Muscle layer of colon (tissue), 2 donors: ENCODE results near the gene KLHDC8B.

Experiments
- H3K27ac ChIP-seq: one replicate; pipeline ENCODE4 v1.7.0; 2013; ENCODE audit warnings: low read depth, mild to moderate bottlenecking, low read length, moderate library complexity
- H3K27me3 ChIP-seq, 2 donors: one replicate each; pipeline ENCODE4 v1.7.0; 2013; ENCODE audit warnings: low read length in 2 of 2, mild to moderate bottlenecking in 2 of 2; ENCODE audit not compliant: insufficient read depth in 2 of 2, control insufficient read depth in 1 of 2
- H3K36me3 ChIP-seq: one replicate; pipeline ENCODE4 v1.7.0; 2013; ENCODE audit warnings: mild to moderate bottlenecking, low read length; ENCODE audit not compliant: insufficient read depth
- H3K4me1 ChIP-seq: one replicate; pipeline ENCODE4 v1.7.0; 2013; ENCODE audit warnings: mild to moderate bottlenecking, low read length; ENCODE audit not compliant: insufficient read depth
- H3K4me3 ChIP-seq, 2 donors: one replicate each; pipeline ENCODE4 v1.7.0; 2013; ENCODE audit warnings: low read length in 2 of 2, low read depth in 1 of 2, mild to moderate bottlenecking in 1 of 2, moderate library complexity in 1 of 2
- H3K9ac ChIP-seq: one replicate; pipeline ENCODE4 v1.7.0; 2013; ENCODE audit warnings: low read length
- H3K9me3 ChIP-seq: one replicate; pipeline ENCODE4 v1.7.0; 2013; ENCODE audit warnings: mild to moderate bottlenecking, low read length
- donor health status: abdominal sarcoma.
- donor health status: Adenocarcinoma of cecum.

The KLHDC8B gene

DNA sequence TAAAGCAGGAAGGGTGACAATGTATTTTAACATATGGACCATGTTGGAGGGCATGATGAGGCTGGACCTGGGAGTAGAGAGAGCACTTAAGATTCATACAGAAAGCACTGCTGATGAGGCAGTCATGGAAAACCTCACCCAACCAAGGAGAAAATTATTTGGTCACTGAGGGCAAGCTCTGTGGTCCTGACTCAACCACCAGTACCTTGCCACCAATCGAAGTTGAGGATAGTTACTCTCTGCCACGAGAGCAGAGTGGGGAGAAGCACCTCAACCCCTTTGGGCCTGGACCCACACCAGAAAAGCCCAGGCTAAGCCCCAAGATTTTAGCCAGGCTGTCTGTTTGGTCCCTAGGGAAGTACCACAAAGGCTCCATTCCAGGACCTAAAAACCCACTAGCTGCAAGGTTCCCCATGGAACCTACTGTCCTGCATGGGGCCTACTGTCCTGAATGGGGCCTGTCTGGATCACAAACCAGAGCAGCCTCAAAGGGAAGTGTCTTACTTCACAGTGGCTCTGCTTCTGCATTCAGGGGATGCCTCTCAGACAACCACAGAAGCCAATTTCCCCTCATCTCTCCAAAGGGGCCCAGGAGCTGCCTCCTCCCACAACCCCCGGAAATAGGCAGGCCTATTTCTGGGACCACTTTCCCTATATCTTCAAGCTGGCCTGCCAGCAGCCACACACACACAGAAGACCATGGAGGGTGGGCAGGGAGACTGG lies 9.4 kb upstream of the KLHDC8B start:
- Histone ChIP-seq H3K27me3 (no peaks in the 10 kb centered on the region), H3K36me3 (peaks cover 14% of the 10 kb centered on the region), H3K27ac (no peak overlapping the region), H3K4me1 (peaks cover 18% of the 10 kb centered on the region), H3K9me3 (no peaks in the 10 kb centered on the region), H3K9ac (no peak overlapping the region), H3K4me3 (no peak overlapping the region)

DNA sequence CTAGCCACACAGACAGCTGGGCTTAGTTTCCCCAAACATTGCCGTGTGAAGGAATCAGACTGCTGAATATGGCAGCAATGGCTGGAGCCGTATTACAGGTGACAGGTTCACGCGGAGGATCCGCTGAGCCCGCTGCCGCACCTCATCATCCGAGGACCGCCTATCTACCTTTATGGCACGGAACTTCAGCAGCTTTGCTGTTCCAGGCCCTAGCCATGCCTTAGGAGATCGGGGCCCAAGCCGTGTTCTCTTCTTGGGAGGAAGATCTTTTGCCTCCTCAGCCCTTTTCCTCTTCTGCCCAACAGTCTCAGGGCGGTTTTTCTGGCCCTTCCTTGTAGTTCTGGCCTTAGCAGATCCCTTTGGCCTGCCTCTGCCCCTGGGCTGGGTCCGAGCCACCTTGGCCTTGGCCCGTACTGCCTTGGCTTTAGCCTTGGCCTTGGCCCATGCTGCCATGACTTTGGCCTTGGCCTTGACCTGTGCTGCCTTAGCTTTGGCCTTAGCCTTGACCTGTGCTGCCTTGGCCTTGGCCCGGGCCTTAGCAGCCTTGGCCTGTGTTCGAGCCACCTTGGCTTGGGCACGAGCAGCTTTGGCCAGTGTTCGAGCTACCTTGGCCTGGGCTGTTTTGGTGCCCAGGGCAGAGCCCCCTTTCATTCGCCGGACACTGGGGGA lies 8.5 kb upstream of the KLHDC8B start:
- peaks cover 20% of the 10 kb centered on the region for H3K4me1 ChIP-seq
- H3K4me3 ChIP-seq = no peak overlapping the region
- H3K9me3 ChIP-seq = no peaks in the 10 kb centered on the region
- H3K36me3 ChIP-seq = peaks cover 14% of the 10 kb centered on the region
- no peak overlapping the region for H3K27ac ChIP-seq
- H3K27me3 ChIP-seq = no peaks in the 10 kb centered on the region
- H3K9ac ChIP-seq = no peak overlapping the region

DNA sequence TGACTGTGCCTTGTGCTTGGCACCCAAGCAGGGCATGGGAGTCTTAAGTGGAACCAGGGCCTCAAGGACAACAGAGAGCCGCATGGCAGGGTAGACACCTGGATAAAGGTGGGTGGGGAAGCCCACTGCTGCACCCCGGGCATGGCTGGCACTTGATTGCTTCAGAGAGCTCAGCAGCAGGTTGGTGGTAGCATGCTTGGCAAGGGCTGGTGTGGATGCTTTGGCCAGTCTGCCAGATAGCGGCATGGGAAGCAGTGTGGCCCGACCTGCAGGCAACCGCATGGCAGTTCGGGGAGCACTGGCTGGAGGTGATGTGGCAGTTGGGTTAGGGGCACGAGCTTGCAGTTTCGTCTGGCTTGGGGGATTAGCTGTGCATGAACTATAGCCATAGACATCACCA lies 7.8 kb upstream of the KLHDC8B start:
- no peak overlapping the region for H3K4me3 ChIP-seq
- no peaks in the 10 kb centered on the region for H3K27me3 ChIP-seq
- H3K4me1 ChIP-seq = peaks cover 20% of the 10 kb centered on the region
- H3K9ac ChIP-seq = no peak overlapping the region
- no peak overlapping the region for H3K27ac ChIP-seq
- H3K36me3 ChIP-seq = peaks cover 14% of the 10 kb centered on the region
- no peaks in the 10 kb centered on the region for H3K9me3 ChIP-seq

DNA sequence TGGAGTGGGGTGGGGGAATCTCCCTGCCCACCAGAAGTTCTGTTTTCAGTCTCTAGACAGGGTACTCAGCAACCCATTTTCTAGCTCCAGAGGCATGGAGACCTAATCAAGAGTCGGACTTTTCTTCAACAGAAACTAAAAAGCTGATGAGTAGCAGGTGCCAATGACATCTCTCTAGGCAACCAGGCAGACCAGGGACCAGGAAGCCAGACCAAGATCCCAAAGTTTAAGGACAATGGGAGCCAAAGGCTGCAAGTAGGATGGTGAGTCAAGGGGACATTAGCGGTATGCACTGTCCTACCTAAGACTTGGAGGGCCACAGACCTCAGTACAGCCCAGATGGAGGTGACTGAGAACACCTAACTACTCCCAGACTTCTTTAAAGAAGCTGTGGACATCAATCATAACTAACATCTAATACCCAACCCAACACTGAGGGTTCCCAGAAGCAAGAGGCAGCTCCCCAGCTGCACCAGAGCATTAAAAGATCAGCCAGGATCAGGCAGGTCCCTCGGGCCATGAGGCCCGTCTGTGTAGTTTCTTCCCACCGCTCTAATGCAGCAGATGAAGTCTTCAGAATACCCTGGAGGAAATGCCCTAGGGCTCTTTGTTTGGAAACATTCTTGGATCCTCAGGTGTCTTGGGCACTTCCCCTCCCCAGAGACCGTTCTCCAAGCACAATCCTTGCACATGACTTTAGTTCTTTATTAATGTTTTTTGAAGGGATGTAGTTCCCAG lies 6.2 kb upstream of the KLHDC8B start:
- Histone ChIP-seq H3K9me3 (no peaks in the 10 kb centered on the region), H3K9ac (peak overlapping the region; percentile 80), H3K27ac (peak overlapping the region; percentile 57), H3K4me1 (peaks cover 20% of the 10 kb centered on the region), H3K4me3 (peak overlapping the region; percentile 78 to 92), H3K27me3 (no peaks in the 10 kb centered on the region), H3K36me3 (peaks cover 14% of the 10 kb centered on the region)

DNA sequence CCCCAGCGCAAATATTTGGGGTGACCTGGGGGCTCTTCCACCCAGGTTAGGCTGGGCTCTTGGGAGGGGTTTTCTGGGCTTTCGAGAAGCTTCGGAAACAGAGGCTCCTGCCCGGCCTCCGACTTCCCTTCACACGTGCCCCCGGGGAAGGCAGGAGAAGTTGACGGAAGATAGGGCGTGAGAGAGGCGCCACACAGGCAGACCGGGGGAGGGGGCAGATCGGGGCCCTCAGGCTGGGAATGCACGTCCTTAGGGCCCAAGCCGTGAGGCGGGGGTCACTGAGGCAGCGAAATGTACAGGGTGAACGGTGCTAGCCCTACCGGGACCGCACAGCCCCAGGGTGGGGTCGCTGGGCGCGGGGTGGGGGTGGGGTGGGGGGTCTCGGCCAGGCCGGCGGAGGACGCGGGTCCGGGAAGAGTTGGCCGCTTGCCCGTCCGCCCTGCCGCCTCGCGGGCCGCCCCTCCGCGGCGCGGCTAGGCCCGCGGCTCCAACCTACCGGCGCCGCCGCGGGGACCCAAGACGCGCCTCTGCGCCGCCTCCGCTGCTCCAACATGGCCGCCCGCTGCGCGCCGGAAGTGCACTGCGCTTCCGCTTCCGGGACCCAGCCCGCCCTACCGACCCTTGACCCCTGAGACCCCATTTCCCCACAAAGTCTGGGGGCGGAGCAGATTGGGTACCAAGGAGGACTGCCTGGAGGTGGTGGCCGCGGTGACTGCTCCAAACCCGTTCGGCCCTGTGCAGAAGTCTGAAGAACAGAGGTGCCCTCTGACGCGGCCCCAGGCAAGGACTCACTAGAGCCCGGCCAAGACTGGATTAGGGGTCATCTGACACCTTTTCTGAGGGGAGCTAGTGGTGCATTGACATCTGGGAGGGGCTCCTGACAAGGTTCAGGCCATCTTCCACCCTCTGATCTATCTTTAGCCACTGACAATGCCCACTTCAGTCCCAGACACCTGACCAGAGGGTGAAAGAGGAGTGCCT lies 5.3 kb upstream of the KLHDC8B start, which contains the start of gene CCDC71:
TSS of gene CCDC71 (minus strand) at position 561 of the 981 bp plus-strand sequence. CDS start 2,123 bp downstream, outside the sequence.
- Histone ChIP-seq H3K9ac (peak within 1 kb of the TSS; percentile 80), H3K4me3 (peak within 1 kb of the TSS; percentile 78 to 92), H3K27me3 (no peaks in the 10 kb centered on the region), H3K36me3 (peaks cover 14% of the 10 kb centered on the region), H3K9me3 (no peaks in the 10 kb centered on the region), H3K27ac (peak within 1 kb of the TSS; percentile 89), H3K4me1 (peaks cover 27% of the 10 kb centered on the region)

DNA sequence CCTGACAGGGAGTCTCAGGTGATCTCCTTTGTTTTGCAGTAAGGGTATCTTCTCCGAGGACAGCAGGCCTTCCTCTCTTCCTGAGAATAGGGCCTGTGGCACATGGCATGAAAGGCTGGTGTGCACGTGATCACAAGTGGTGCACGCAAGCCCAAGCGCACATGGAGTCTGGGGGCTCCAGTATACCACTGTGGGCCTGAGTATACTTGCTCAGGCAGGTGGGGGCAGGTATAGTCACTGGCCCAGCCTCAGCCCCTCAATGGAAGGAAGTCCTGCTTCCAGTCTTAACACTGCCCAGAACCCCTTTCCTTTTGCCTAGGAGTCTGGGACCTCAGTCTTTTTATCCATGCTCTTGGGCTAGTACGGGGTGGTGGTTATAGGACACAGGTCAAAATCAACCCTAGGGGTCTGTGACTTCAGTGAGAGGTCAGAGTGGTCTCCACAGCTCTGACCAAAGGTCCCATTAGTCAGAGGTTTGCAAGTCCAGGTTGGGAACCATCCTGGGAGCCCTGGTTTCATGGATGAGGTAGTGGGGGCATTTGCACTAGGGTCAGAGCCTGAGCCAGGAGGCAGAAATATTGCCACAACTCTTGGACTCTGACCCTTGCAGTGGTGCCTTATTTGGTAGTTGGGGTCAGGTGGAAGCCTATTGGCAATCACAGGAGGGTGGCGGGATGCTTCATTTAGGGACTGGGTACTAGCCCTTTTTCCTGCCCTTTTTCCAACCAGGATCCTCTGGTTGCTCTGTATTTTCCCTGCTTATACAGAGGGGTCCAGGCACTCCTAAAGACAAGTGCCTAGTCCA lies 4.4 kb upstream of the KLHDC8B start:
- peaks cover 27% of the 10 kb centered on the region for H3K4me1 ChIP-seq
- peaks cover 14% of the 10 kb centered on the region for H3K36me3 ChIP-seq
- peak overlapping the region; percentile 89 for H3K27ac ChIP-seq

DNA sequence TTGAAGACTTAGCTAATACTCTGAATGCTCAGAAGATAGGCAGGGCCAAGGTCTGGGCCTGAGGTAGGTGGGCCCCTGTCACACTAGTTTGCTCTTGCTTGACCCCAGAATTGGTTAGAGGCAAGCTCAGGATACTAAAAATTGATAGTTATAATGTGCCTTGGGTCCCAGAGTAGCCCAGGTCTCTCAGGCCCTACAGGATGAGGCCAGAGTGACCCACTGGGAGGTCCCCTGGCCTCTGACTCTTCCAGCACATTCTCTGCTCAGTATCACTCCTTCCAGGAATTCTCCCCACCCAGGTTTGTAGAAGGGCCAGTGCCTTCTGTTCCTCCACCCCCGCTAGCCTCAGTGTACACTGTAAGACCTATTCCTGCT lies 667 bp upstream of the KLHDC8B start:
- peak overlapping the region in 1 of 2 donors; percentile 84 for H3K4me3 ChIP-seq
- H3K27ac ChIP-seq = peak overlapping the region; percentile 84
- peaks cover 16% of the 10 kb centered on the region for H3K36me3 ChIP-seq
- H3K9me3 ChIP-seq = no peaks in the 10 kb centered on the region
- H3K9ac ChIP-seq = peak overlapping the region; percentile 85
- H3K27me3 ChIP-seq = no peaks in the 10 kb centered on the region
- peaks cover 42% of the 10 kb centered on the region for H3K4me1 ChIP-seq

More for the DNA sequence above, 4.4 kb upstream of the KLHDC8B start:
- H3K9ac ChIP-seq = no peak overlapping the region
- H3K4me3 ChIP-seq = peak overlapping the region; percentile 78 to 92
- no peaks in the 10 kb centered on the region for H3K27me3 ChIP-seq
- H3K9me3 ChIP-seq = no peaks in the 10 kb centered on the region

DNA sequence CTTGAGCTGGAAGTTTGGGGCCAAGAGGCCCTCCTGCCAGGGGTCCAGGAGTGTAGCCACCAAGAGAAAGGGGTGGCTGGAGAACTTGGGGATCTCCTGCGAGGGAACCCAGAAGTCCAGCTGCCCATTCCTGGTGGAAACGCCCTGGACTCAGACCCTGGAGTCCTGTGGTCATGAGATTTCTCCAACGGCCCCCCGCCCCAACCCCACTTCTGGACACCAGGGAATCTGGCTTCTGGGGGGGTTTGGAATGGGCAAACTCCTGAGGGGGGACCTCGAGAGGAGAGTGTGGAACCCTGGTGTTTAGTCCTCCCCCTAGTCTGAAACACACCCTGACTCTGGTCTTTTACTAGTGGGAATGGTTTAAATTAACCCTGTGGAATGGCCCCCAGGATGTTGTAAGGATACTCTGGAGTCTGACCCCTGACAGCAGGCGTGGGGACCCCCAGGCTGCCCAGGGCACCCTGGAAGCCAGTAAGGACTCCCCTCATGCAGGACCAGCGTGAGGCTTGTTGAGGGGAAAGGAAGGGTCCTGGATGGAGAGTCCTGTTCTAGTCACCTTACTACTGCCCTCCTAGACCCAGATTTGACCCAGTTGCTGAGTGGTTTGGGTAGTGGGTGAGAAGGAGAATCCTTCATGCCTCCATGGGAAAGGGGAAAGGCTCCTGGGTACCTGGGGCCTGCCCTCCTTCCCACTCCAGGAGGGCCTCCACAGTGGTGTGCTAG lies 540 bp downstream of the KLHDC8B start:
- peak overlapping the region; percentile 84 for H3K27ac ChIP-seq
- H3K4me3 ChIP-seq = peak overlapping the region; percentile 84 to 90
- peak overlapping the region; percentile 85 for H3K9ac ChIP-seq
- peaks cover 28% of the 10 kb centered on the region for H3K36me3 ChIP-seq
- H3K9me3 ChIP-seq = no peaks in the 10 kb centered on the region
- H3K4me1 ChIP-seq = peaks cover 35% of the 10 kb centered on the region
- no peaks in the 10 kb centered on the region for H3K27me3 ChIP-seq

DNA sequence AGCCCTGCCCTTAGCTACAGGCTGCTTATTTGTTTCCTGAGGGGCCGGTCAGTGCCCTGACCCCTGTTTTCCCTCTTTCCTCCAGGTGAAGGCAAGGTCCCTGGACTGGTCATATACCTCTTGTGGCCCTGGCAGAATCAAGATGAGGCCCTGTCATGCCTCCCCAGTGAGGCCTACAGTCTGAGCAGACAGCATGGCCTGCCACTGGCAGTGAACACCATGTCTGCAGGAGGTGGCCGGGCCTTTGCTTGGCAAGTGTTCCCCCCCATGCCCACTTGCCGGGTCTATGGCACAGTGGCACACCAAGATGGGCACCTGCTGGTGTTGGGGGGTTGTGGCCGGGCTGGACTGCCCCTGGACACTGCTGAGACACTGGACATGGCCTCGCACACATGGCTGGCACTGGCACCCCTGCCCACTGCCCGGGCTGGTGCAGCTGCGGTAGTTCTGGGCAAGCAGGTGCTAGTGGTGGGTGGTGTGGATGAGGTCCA lies 1.2 kb downstream of the KLHDC8B start:
- peak overlapping the region; percentile 84 for H3K27ac ChIP-seq
- peaks cover 32% of the 10 kb centered on the region for H3K4me1 ChIP-seq
- peak overlapping the region; percentile 84 to 90 for H3K4me3 ChIP-seq
- H3K27me3 ChIP-seq = no peaks in the 10 kb centered on the region
- H3K36me3 ChIP-seq = peaks cover 28% of the 10 kb centered on the region
- H3K9me3 ChIP-seq = no peaks in the 10 kb centered on the region
- peak overlapping the region; percentile 85 for H3K9ac ChIP-seq
